ENCODE results near the gene ZMPSTE24.

GRCh38 chr1:40310129-40310461 is 52.1 kb downstream of the ZMPSTE24 start:
- no peak for TF ChIP-seq CTCF (IDR thresholded peaks at IDR 0.05; ENCODE audit: low read depth, low read length)
- TF ChIP-seq EZH2phosphoT487 (IDR thresholded peaks at IDR 0.05; ENCODE audit: low read depth): no peak

Data from OCI-LY3 (cell line).